Astrocyte of the cerebellum (primary cell): Measurements from ENCODE around the gene CRACR2A.

Source experiments
- DNase-seq: peaks from one replicate; pipeline ENCODE4 v3.0.0-alpha.2; 2011; ENCODE audit warnings: low read depth
- H3K4me3 ChIP-seq: 2 replicates; pipeline ENCODE4 v1.5.1; 2011; ENCODE audit warnings: mild to moderate bottlenecking, low read depth, low read length, moderate library complexity
- CTCF ChIP-seq: IDR thresholded peaks from 2 replicates; pipeline ENCODE4 v1.5.1; 2012; ENCODE audit warnings: low read length, low read depth, moderate library complexity, mild to moderate bottlenecking; ENCODE audit errors: missing control alignments
- in situ Hi-C: cut with HindIII; loops from 2 replicates; pipeline ENCODE4 v1.10.0; 2017; ENCODE audit warnings: low sequenced_read_pairs

The CRACR2A gene

GRCh38 chr12:3632754-3633153 is 120.2 kb downstream of the CRACR2A start:
- in situ Hi-C loops, result no loop called here
- no peak overlapping the region for H3K4me3 ChIP-seq
- DNase-seq, result no peak
- no peak for TF ChIP-seq CTCF

GRCh38 chr12:3632256-3632655 is 120.7 kb downstream of the CRACR2A start:
- H3K4me3 ChIP-seq, result no peak overlapping the region
- in situ Hi-C loops, result no loop called here
- DNase-seq, result no peak
- no peak for TF ChIP-seq CTCF

- TF ChIP-seq CTCF, result no peak
- no peak for DNase-seq
- H3K4me3 ChIP-seq, result no peak overlapping the region
- in situ Hi-C loops, result no loop called here
Measured at GRCh38 chr12:3631759-3632158, 121.2 kb downstream of the CRACR2A start.

GRCh38 chr12:3631272-3631637 is 121.7 kb downstream of the CRACR2A start:
- H3K4me3 ChIP-seq, result no peak overlapping the region
- DNase-seq, result no peak
- in situ Hi-C loops, result no loop called here
- no peak for TF ChIP-seq CTCF

GRCh38 chr12:3630621-3631271 is 122.2 kb downstream of the CRACR2A start:
- in situ Hi-C loops, result no loop called here
- DNase-seq, result no peak
- H3K4me3 ChIP-seq, result no peak overlapping the region
- no peak for TF ChIP-seq CTCF

GRCh38 chr12:3630111-3630510 is 122.8 kb downstream of the CRACR2A start:
- in situ Hi-C loops, result no loop called here
- no peak for DNase-seq
- TF ChIP-seq CTCF, result no peak
- H3K4me3 ChIP-seq, result no peak overlapping the region
